Measurements from ENCODE around the gene PIP5KL1. TPM values are rescaled to one million over a fixed set of nuclear protein-coding genes. Genes with fewer than 3 reads are reported as not detected.

PIP5KL1 gene
- total and polyA plus RNA-seq, 9 donors = 0.10 to 4.0 (median 1.9) TPM

- H3K4me3 ChIP-seq = no peak overlapping the region
- TF ChIP-seq EP300 (IDR thresholded peaks at IDR 0.05) (no peak), CTCF (IDR thresholded peaks at IDR 0.05) (no peak), POLR2A (IDR thresholded peaks at IDR 0.05) (no peak)
- H3K9me3 ChIP-seq = no peaks in the 10 kb centered on the region
- no peak for DNase-seq
- H3K36me3 ChIP-seq = no peaks in the 10 kb centered on the region
- 81 to 86% (median 84%) methylated on average over 17 of the region's 17 CpGs for WGBS, 3 donors
- intact Hi-C loops (cut with DNase I) = no loop called here
- no peak overlapping the region for H3K27ac ChIP-seq
- H3K27me3 ChIP-seq = no peaks in the 10 kb centered on the region
- H3K4me1 ChIP-seq (ENCODE audit: insufficient read depth) = peaks cover 7% of the 10 kb centered on the region
Observed at GRCh38 chr9:127947841-127948710, 17.5 kb upstream of the PIP5KL1 start.

- 47 to 58% (median 52%) methylated on average over 3 of the region's 3 CpGs for WGBS, 3 donors
- intact Hi-C loops (cut with DNase I) = no loop called here
- no peaks in the 10 kb centered on the region for H3K36me3 ChIP-seq
- no peaks in the 10 kb centered on the region for H3K9me3 ChIP-seq
- no peaks in the 10 kb centered on the region for H3K27me3 ChIP-seq
- peaks cover 9% of the 10 kb centered on the region for H3K4me1 ChIP-seq (ENCODE audit: insufficient read depth)
- TF ChIP-seq CTCF (IDR thresholded peaks at IDR 0.05) (no peak), POLR2A (IDR thresholded peaks at IDR 0.05) (no peak), EP300 (IDR thresholded peaks at IDR 0.05) (no peak)
- DNase-seq = no peak
- no peak overlapping the region for H3K4me3 ChIP-seq
- H3K27ac ChIP-seq = no peak overlapping the region
Observed at GRCh38 chr9:127946728-127947127, 16.2 kb upstream of the PIP5KL1 start.

- DNase-seq = peak in 1 of 5 donors; percentile 30
- H3K36me3 ChIP-seq = no peaks in the 10 kb centered on the region
- no peak overlapping the region for H3K4me3 ChIP-seq
- H3K9me3 ChIP-seq = no peaks in the 10 kb centered on the region
- TF ChIP-seq POLR2A (IDR thresholded peaks at IDR 0.05) = no peak
- TF ChIP-seq CTCF (IDR thresholded peaks at IDR 0.05) = no peak
- no peak for TF ChIP-seq EP300 (IDR thresholded peaks at IDR 0.05)
- H3K27me3 ChIP-seq = no peaks in the 10 kb centered on the region
- no peak overlapping the region for H3K27ac ChIP-seq
- intact Hi-C loops (cut with DNase I) = loop anchor here in 1 of 4 donors (2.0 kb wide), 1 partner anchor 89 kb away; no protein-coding TSS in a partner anchor
- H3K4me1 ChIP-seq (ENCODE audit: insufficient read depth) = peaks cover 9% of the 10 kb centered on the region
- 77 to 82% (median 78%) methylated on average over 9 of the region's 9 CpGs for WGBS, 3 donors
Observed at GRCh38 chr9:127945942-127946341, 15.4 kb upstream of the PIP5KL1 start.

- intact Hi-C loops (cut with DNase I) = loop anchor here in 1 of 4 donors (2.0 kb wide), 1 partner anchor 89 kb away; no protein-coding TSS in a partner anchor
- Histone ChIP-seq H3K27me3 (no peaks in the 10 kb centered on the region), H3K36me3 (no peaks in the 10 kb centered on the region), H3K4me3 (no peak overlapping the region), H3K27ac (no peak overlapping the region), H3K9me3 (no peaks in the 10 kb centered on the region), H3K4me1 (ENCODE audit: insufficient read depth) (peaks cover 3% of the 10 kb centered on the region)
- TF ChIP-seq EP300 (IDR thresholded peaks at IDR 0.05) (no peak), CTCF (IDR thresholded peaks at IDR 0.05) (no peak), POLR2A (IDR thresholded peaks at IDR 0.05) (no peak)
- 86 to 93% (median 87%) methylated on average over 20 to 24 of the region's 24 CpGs for WGBS, 3 donors
- DNase-seq = peak in 1 of 5 donors; percentile 29
Observed at GRCh38 chr9:127945338-127945737, 14.8 kb upstream of the PIP5KL1 start.

Measured in ovary (tissue), 9 donors.